Mucosa of descending colon (tissue), 3 donors: Measurements from ENCODE around the gene BOC. TPM values are rescaled to one million over a fixed set of nuclear protein-coding genes. Genes with fewer than 3 reads are reported as not detected.

Source experiments
- ATAC-seq: fragments of 200-7000 bp; cut with Tn5 transposase; one replicate; pipeline ENCODE4 v1.9.1; 2020; ENCODE audit warnings: mild to moderate bottlenecking, moderate library complexity
- DNase-seq, 3 donors: peaks; one replicate each; pipeline ENCODE4 v3.0.0-alpha.2; 2020
- H3K36me3 ChIP-seq: fragments of 200-600 bp; one replicate; pipeline ENCODE4 v1.8.0; 2021; ENCODE audit warnings: low read depth, mild to moderate bottlenecking
- H3K4me1 ChIP-seq: fragments of 200-600 bp; one replicate; pipeline ENCODE4 v1.8.0; 2021; ENCODE audit warnings: low read depth, mild to moderate bottlenecking
- H3K4me3 ChIP-seq: fragments of 200-600 bp; one replicate; pipeline ENCODE4 v1.8.0; 2021; ENCODE audit warnings: mild to moderate bottlenecking
- H3K9me3 ChIP-seq: fragments of 200-600 bp; one replicate; pipeline ENCODE4 v1.8.0; 2021; ENCODE audit warnings: mild to moderate bottlenecking
- intact Hi-C, 2 donors: fragments of 100-400 bp; cut with DNase I in 1 of 2; cut with micrococcal nuclease in 1 of 2; formaldehyde crosslinking; loops; one replicate each; pipeline versions ENCODE4 v1.11.0 to v1.11.1; 2022; cut with DNase I, micrococcal nuclease
- total RNA-seq, 3 donors: library from RNA; stranded (reverse); fragmentation: NEBNext Ultra II Directional in 2 of 3; extraction: Animal tissue kit (Norgen Biotek cat#: 25700) in 2 of 3; gene quantifications; one replicate each; pipeline versions ENCODE4 v1.2.1 to v1.2.4, GENCODE V29; 2021 to 2023
- TF ChIP-seq, protein P1 (sequence below): fragments of 200-600 bp; IDR thresholded peaks from one replicate; pipeline ENCODE4 v1.8.0; 2022; ENCODE audit warnings: antibody characterized with exemption, mild to moderate bottlenecking
- donor health status: DM: no; HTN: no; CAD: no; lungs with moderate emphysema.
- donor health status: DM: no; HTN: no; CAD: no.
- donor health status: DM: no; HTN: yes; CAD: no.

Gene BOC
- total RNA-seq, 3 donors from 2014 or later: 4.9 to 70.9 (median 12.1) TPM

DNA sequence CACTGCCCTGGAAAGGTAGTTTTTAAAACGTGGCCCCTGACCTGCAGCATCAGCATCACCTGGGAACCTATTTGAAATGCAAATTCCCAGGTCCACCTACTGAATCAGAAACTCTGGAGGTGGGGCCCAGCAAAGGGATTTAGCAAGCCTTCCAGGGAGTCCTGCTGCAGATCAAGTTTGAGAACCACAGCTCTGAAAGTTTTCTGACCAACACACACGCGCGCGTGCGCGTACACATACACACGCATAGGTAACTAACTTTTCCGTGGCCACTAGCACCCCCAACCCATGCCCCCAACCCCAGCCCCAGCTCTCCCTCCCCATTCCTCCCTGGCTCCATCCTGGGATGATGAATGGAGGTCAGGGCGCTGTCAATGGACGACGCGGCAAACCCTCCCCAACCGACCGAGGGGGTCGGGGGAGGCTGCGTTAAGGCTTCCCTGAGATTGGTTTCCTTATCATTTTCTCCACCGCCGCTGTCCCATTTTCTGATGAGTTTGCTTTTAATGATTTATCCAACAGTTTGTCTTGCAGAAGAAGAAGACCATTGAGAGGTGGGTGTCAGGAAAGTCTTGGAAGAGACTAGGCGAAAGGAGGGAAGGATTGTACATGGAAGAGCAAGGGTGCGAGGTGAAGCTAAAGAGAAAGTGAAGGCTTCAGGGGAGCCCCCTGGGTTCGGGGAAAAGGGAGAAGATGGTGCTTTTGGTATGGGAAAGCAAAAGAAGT, 590 bp upstream of the BOC start:
- DNase-seq (peak in 1 of 3 donors; percentile 17), ATAC-seq (no peak)
- peaks cover 4% of the 10 kb centered on the region for H3K4me1 ChIP-seq
- intact Hi-C loops: loop anchor here in 1 of 2 donors (10.0 kb wide), 2 partner anchors 64 to 66 kb away; no protein-coding TSS in a partner anchor
- TF ChIP-seq, protein P1, sequence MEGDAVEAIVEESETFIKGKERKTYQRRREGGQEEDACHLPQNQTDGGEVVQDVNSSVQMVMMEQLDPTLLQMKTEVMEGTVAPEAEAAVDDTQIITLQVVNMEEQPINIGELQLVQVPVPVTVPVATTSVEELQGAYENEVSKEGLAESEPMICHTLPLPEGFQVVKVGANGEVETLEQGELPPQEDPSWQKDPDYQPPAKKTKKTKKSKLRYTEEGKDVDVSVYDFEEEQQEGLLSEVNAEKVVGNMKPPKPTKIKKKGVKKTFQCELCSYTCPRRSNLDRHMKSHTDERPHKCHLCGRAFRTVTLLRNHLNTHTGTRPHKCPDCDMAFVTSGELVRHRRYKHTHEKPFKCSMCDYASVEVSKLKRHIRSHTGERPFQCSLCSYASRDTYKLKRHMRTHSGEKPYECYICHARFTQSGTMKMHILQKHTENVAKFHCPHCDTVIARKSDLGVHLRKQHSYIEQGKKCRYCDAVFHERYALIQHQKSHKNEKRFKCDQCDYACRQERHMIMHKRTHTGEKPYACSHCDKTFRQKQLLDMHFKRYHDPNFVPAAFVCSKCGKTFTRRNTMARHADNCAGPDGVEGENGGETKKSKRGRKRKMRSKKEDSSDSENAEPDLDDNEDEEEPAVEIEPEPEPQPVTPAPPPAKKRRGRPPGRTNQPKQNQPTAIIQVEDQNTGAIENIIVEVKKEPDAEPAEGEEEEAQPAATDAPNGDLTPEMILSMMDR: no peak
- H3K9me3 ChIP-seq: no peaks in the 10 kb centered on the region
- H3K36me3 ChIP-seq: no peaks in the 10 kb centered on the region
- peak overlapping the region; percentile 19 for H3K4me3 ChIP-seq

DNA sequence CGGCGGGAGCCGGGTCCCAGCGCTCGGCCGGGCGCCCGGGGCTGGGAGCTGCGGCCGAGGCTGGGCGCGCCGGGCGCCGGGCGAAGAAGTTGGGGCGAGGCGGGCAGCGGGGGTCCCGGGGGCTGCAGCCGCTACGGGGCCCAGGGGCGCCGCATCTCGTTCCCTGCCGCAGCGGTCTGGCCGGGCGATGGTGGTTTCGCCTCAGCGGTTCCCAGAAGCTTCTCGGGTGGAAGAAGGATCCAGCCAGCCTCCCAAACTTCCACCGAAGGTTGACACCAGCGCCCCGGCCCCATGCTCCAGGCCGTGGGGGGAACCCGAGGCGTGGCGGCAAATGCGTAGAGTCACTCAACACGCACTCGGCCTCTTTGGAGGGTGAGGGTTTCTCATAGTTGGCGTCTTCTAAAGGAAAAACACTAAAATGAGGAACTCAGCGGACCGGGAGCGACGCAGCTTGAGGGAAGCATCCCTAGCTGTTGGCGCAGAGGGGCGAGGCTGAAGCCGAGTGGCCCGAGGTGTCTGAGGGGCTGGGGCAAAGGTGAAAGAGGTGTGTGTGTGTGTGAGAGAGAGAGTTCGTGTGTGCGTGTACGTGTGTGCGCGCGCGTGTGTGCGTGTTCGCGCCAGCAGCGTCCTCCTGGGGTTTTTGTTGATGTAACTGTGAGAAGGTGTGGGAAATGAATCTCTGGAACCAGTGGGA, 940 bp downstream of the BOC start:
- peak; percentile 6 for ATAC-seq
- TF ChIP-seq, protein P1: no peak
- no peaks in the 10 kb centered on the region for H3K9me3 ChIP-seq
- H3K4me1 ChIP-seq: peaks cover 4% of the 10 kb centered on the region
- intact Hi-C loops: loop anchor here in 1 of 2 donors (10.0 kb wide), 2 partner anchors 63 to 67 kb away; no protein-coding TSS in a partner anchor
- H3K4me3 ChIP-seq: peak overlapping the region; percentile 11
- peak in 1 of 3 donors; percentile 18 for DNase-seq
- no peaks in the 10 kb centered on the region for H3K36me3 ChIP-seq

DNA sequence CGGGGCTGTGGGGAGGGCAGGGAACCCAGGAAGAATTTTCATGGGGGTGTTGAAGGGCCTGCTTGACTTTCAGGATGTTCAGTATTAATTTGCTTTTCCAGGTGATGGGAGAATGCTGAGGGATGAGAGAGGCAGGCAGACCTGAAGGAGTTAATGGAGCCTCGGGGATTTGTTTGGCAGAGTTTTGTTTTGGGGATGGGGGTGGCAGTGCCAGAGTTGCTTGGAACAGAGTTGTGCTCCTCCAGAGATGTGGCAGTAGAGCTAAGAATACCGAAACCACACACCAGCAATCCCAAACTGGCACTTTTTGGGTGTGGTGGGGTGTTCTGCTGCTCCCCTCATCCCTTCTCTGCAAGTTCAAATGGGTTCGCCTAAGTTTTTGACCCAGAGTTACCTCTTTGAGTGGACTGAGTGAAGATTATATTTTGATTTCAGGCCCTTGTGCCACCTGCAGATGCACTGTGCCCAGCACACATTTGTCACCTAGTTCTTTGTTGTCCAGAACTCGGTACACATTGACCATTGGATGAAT, 1.6 kb downstream of the BOC start:
- H3K36me3 ChIP-seq: no peaks in the 10 kb centered on the region
- no peak overlapping the region for H3K4me3 ChIP-seq
- peaks cover 4% of the 10 kb centered on the region for H3K4me1 ChIP-seq
- TF ChIP-seq, protein P1: no peak
- no peak for DNase-seq
- ATAC-seq: no peak
- no peaks in the 10 kb centered on the region for H3K9me3 ChIP-seq
- intact Hi-C loops: loop anchor here in 1 of 2 donors (10.0 kb wide), 2 partner anchors 62 to 68 kb away; no protein-coding TSS in a partner anchor

DNA sequence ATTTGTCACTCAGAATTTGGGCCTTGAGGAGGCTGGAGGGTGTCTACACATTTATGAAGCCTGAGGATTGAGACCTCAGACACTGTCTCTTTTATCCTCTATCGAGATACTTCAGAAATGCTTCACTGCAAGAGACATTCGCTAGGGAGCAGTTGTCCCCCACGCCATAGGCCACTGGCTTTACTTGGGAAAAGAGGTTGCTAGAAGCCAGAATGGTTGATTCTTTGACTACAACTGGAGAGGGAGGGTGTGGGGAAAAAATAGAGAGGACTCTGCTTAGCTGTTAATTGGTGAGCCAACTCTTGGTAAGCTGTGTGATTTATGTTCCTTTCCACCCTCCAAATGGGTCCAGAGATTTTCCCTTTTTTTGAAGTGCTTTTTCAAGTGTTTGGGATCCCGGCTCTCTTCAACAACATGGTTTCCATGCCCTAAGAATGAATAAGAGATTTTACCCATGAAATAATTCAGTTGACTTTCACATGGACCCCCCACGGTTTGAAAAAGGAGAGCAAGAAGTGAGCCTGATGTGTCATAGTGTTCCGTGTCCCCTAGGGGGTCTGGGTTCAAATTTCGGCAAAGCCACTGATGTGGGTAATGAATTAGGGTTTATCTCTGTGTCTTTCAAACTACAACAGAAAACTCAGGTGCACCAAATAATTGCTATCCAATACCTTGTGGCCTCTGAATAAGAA, 2.7 kb downstream of the BOC start:
- ATAC-seq: no peak
- intact Hi-C loops: loop anchor here in 1 of 2 donors (10.0 kb wide), 2 partner anchors 61 to 69 kb away; no protein-coding TSS in a partner anchor
- no peak overlapping the region for H3K4me3 ChIP-seq

More for the DNA sequence above, 2.7 kb downstream of the BOC start:
- Histone ChIP-seq H3K9me3 (no peaks in the 10 kb centered on the region), H3K4me1 (peaks cover 4% of the 10 kb centered on the region), H3K36me3 (no peaks in the 10 kb centered on the region)
- no peak for DNase-seq
- TF ChIP-seq, protein P1: no peak
